HG03280 (cell line): Measurements from ENCODE around the gene AP2B1.

Experiments used
- ATAC-seq: cut with Tn5 transposase; IDR thresholded peaks from one replicate; pipeline ENCODE4 v1.9.1; 2021; ENCODE audit warnings: mild to moderate bottlenecking, moderate library complexity; ENCODE audit not compliant: unreplicated experiment

The AP2B1 gene

GRCh38 chr17:35766489-35766877 is 179.4 kb downstream of the AP2B1 start:
- no peak for ATAC-seq

DNA sequence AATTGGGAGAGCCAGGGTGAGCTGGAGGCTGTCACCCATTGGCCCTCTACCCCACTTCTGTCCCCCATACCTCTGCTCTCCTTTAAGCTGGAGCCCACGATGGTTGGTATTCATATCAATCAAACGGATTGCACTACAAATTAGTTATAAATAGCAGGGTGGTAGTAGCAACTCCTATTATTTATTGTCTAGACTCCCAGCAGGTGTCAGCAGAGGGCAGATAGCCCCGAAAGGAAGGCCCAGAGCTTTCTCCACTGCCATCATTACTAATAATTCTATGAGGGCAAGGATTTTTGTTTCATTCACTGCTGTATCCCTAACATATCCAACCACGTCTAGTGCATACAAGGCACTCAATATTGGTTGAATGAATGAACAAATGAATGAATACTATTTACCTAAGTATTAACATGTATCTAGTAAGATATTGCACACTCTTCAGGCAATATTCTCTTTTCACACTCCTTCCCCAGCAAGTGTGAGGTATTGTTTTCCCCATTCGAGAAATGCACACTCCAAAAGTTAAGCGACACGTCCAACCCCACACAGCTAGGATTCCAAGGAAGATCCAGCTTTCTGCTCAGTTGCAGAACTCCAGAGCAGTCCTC is 179.9 kb downstream of the AP2B1 start:
- no peak for ATAC-seq

DNA sequence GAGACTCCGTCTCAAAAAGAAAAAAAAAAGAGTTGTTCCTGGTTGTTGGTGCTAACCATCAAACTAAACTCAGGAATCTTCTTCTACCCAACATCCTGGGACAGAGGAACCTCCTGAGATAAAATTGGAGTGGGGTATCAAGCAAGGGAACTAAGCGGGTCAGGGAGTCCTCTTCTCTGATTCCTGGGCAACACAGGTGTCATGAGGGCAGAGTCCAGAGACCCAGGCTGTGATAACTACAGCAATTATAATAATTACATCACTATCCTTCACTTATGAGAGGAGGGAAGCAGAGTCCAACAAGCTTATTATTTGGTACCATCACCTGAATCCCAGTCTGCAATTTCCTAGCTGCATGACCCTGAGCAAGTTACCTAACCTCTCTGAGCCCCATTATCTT is 181.7 kb downstream of the AP2B1 start:
- ATAC-seq, result no peak

DNA sequence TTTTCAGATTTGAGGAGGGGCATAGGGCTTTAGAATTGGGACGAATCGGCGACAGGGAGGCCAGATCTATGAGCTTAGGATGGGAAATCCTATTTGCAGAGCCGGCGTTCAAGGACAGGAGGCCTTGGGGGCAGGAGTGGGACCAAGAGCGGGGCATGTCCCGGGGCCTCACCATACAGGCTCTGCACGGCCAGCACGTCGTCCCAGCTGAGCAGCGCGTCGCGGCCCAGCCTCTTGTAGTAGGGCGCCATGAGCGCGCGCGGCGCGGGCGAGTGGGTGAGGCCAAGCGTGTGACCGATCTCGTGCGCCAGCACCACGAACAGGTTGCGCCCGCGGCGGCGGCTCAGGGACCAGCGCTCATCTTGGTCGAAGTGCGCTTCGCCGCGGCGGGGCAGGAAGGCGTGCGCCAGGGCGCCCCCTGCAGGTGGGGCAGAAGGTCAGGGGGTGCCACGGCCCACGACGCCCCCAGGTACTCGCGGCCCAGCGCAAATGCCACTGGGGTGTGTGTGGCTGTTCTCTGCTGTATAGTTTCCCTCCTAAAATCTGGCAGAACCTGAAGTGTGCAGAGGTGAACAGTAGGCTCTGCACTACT is 182.9 kb downstream of the AP2B1 start:
- ATAC-seq, result no peak

GRCh38 chr17:35773129-35773528 is 186.0 kb downstream of the AP2B1 start:
- ATAC-seq, result no peak

DNA sequence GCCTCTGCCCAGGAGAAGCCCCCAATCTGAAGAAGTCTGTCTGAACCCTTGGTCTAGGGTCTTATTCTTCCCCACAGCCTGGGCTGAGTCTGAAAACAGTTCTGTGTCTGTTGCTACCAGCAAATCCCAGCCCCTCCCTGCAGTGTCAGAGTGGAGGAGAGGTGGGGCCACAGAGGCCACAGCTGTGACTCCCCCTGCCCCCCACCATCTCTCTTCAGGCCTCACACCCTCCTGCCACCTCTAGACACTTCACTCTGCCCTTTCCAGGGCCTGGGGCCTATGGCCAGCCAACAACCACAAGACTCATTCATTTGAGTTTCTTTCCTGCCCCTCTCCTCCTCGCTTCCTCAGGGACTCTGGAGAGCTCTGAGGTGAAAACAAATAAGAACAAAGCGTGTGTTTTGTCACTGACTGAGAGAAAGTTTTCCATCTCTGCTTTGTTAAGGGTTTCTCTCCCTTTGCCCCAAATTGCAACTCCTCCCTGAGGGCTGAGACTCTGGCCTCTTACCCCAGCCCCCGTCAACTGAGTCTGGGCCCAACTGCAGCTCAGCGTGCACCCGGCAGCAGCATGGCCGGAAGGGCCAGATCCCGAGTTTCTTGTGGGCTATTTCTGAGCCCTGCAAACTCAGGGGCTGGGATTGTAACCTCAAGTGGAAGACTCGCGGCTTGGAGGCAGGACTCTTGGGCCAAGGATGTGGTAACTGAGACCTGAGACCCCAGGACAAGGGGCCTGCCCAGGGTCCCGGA is 186.7 kb downstream of the AP2B1 start:
- no peak for ATAC-seq

DNA sequence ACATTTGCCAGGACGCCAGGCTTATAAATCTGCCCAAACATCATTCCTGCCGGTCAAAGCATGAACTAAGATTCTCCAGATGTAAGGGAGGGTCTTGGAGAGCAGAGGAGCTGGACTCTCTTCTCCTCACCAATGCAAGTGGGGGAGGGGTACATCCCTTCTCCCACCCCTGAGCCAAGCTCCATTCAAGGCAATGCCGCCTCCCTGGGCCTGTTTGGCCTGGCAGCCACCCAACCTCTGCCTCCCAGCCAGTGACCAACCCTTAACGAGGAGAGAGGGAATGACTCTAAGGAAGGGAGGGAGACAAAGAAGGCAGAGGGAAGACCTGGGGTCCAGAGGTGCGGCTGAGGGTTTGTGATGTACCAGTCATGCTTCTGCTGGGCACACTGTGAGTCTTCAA is 187.4 kb downstream of the AP2B1 start:
- no peak for ATAC-seq

GRCh38 chr17:35775039-35775438 is 187.9 kb downstream of the AP2B1 start:
- no peak for ATAC-seq

- ATAC-seq, result no peak
Measured at GRCh38 chr17:35775583-35775982, 188.5 kb downstream of the AP2B1 start.
